Urinary bladder (tissue), 4 donors: ENCODE results near the gene TRIM47. TPM values are rescaled to one million over a fixed set of nuclear protein-coding genes. Genes with fewer than 3 reads are reported as not detected.

Experiments
- DNase-seq: peaks from one replicate; pipeline ENCODE4 v3.0.0-alpha.2; 2015; ENCODE audit errors: extremely low spot score
- H3K27ac ChIP-seq: one replicate; pipeline ENCODE4 v1.5.1; 2013; ENCODE audit warnings: low read depth, mild to moderate bottlenecking, moderate library complexity
- H3K36me3 ChIP-seq: one replicate; pipeline ENCODE4 v1.6.1; 2013; ENCODE audit warnings: mild to moderate bottlenecking, moderate library complexity; ENCODE audit not compliant: insufficient read depth
- H3K4me1 ChIP-seq: one replicate; pipeline ENCODE4 v1.6.1; 2013; ENCODE audit warnings: mild to moderate bottlenecking, moderate library complexity; ENCODE audit not compliant: insufficient read depth
- H3K4me3 ChIP-seq: one replicate; pipeline ENCODE4 v1.5.1; 2013; ENCODE audit warnings: low read depth, low read length
- WGBS: extraction: QIAGEN DNeasy Blood & Tissue Kit; methylation state at CpG from one replicate; pipeline ENCODE4 v1.1.7; 2013; 5-methylcytosine and 5-hydroxymethylcytosine counted together
- polyA plus RNA-seq: library from polyadenylated mRNA; stranded (reverse); fragments of 200-250 nt; gene quantifications from one replicate; pipeline ENCODE4 v1.2.3, GENCODE V29; 2013
- total RNA-seq: library from RNA; depleted of rRNA; stranded (reverse); fragments of >200 nt; gene quantifications from one replicate; pipeline ENCODE4 v1.2.3, GENCODE V29; 2014
- donor health status: healthy with polysubstance abuse.
- donor health status: healthy.

The TRIM47 gene
- total and polyA plus RNA-seq, 2 donors = 28.9 to 55.8 TPM

- H3K4me1 ChIP-seq = no peaks in the 10 kb centered on the region
- 79% methylated on average over 14 of the region's 14 CpGs for WGBS
- H3K36me3 ChIP-seq = no peaks in the 10 kb centered on the region
- no peak for DNase-seq
- H3K27ac ChIP-seq = no peak overlapping the region
- H3K4me3 ChIP-seq = no peak overlapping the region
Observed at GRCh38 chr17:75826561-75827307, 51.6 kb downstream of the TRIM47 start.

DNA sequence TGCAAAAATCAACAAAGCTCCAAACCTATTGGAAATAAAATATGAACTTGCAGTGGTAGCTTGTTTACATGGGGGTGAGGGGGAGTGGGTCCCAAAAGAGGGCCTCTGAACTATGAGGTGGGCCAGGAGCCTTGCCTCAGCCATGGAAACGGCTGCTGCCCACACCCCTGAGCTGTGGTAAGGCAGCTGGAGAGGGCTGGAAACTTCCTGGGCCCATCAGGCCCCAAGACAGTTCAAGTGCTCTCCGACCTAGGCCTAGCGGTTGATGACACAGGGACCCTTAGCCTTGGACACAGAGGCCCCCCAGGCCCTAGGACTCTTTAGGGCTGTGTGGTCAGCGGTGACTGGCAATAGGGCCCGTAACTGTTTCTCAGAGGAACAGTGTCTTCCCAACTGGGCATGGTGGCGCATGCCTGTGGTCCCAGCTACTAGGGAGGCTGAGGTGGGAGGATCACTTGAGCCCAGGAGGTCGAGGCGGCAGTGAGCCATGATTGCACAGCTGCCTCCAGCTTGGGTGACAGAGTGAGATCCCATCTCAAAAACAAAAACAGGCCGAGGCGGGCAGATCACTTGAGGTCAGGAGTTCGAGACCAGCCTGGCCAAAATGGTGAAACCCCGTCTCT, 52.5 kb downstream of the TRIM47 start:
- Histone ChIP-seq H3K27ac (no peak overlapping the region), H3K36me3 (peaks cover 2% of the 10 kb centered on the region), H3K4me1 (no peaks in the 10 kb centered on the region), H3K4me3 (no peak overlapping the region)
- 87% methylated on average over 12 of the region's 12 CpGs for WGBS
- no peak for DNase-seq

- DNase-seq = no peak
- H3K4me1 ChIP-seq = no peaks in the 10 kb centered on the region
- no peak overlapping the region for H3K27ac ChIP-seq
- no peak overlapping the region for H3K4me3 ChIP-seq
- H3K36me3 ChIP-seq = peaks cover 2% of the 10 kb centered on the region
- WGBS = 72% methylated on average over 13 of the region's 13 CpGs
Observed at GRCh38 chr17:75825149-75825552, 53.2 kb downstream of the TRIM47 start.

GRCh38 chr17:75824666-75825065, 53.7 kb downstream of the TRIM47 start:
- Histone ChIP-seq H3K4me1 (no peaks in the 10 kb centered on the region), H3K36me3 (peaks cover 2% of the 10 kb centered on the region)
- no peak for DNase-seq

More at GRCh38 chr17:75824666-75825065, 53.7 kb downstream of the TRIM47 start:
- no peak overlapping the region for H3K4me3 ChIP-seq
- H3K27ac ChIP-seq = no peak overlapping the region
- 42% methylated on average over 2 of the region's 2 CpGs for WGBS

Other genes with a start within 250 kb of the TRIM47 start
- 4.0 TPM for gene SMIM5, start 245.1 kb downstream of the TRIM47 start, total RNA-seq
- gene SMIM5, start 245.1 kb downstream of the TRIM47 start, polyA plus RNA-seq = 3.6 TPM
- 22.2 TPM for gene RECQL5, start 211.4 kb downstream of the TRIM47 start, total RNA-seq
- gene RECQL5, start 211.4 kb downstream of the TRIM47 start, polyA plus RNA-seq = 19.6 TPM
- 37.7 TPM for gene SAP30BP, start 211.2 kb downstream of the TRIM47 start, total RNA-seq
- gene SAP30BP, start 211.2 kb downstream of the TRIM47 start, polyA plus RNA-seq = 87.0 TPM
- 22.4 TPM for gene ITGB4, start 157.1 kb downstream of the TRIM47 start, total RNA-seq
- gene ITGB4, start 157.1 kb downstream of the TRIM47 start, polyA plus RNA-seq = 64.8 TPM
- gene GALK1, start 113.4 kb downstream of the TRIM47 start, total RNA-seq = 11.3 TPM
- gene GALK1, start 113.4 kb downstream of the TRIM47 start, polyA plus RNA-seq = 43.0 TPM
- 58.1 TPM for gene UNK, start 93.8 kb downstream of the TRIM47 start, total RNA-seq
- gene UNK, start 93.8 kb downstream of the TRIM47 start, polyA plus RNA-seq = 29.1 TPM
- gene UNC13D, start 34.2 kb downstream of the TRIM47 start, total RNA-seq = 10.6 TPM
- 13.0 TPM for gene UNC13D, start 34.2 kb downstream of the TRIM47 start, polyA plus RNA-seq
- gene WBP2, start 23.2 kb downstream of the TRIM47 start, total RNA-seq = 16.2 TPM
- 142 TPM for gene WBP2, start 23.2 kb downstream of the TRIM47 start, polyA plus RNA-seq
- gene TRIM65, start 18.4 kb upstream of the TRIM47 start, total RNA-seq = 15.2 TPM
- 21.5 TPM for gene TRIM65, start 18.4 kb upstream of the TRIM47 start, polyA plus RNA-seq
- 18.3 TPM for gene MRPL38, start 26.3 kb upstream of the TRIM47 start, total RNA-seq
- 61.3 TPM for gene MRPL38, start 26.3 kb upstream of the TRIM47 start, polyA plus RNA-seq
- gene FBF1, start 62.5 kb upstream of the TRIM47 start, total RNA-seq = 10.7 TPM
- 7.9 TPM for gene FBF1, start 62.5 kb upstream of the TRIM47 start, polyA plus RNA-seq
- 76.0 TPM for gene ACOX1, start 100.6 kb upstream of the TRIM47 start, total RNA-seq
- 15.1 TPM for gene ACOX1, start 100.6 kb upstream of the TRIM47 start, polyA plus RNA-seq
- 13.9 TPM for gene TEN1, start 100.7 kb upstream of the TRIM47 start, total RNA-seq
- 16.2 TPM for gene TEN1, start 100.7 kb upstream of the TRIM47 start, polyA plus RNA-seq
- gene CDK3, start 122.3 kb upstream of the TRIM47 start, total RNA-seq = 3.5 TPM
- 4.9 TPM for gene CDK3, start 122.3 kb upstream of the TRIM47 start, polyA plus RNA-seq
- 12.5 TPM for gene EVPL, start 148.7 kb upstream of the TRIM47 start, total RNA-seq
- gene EVPL, start 148.7 kb upstream of the TRIM47 start, polyA plus RNA-seq = 9.0 TPM
- gene SRP68, start 193.9 kb upstream of the TRIM47 start, total RNA-seq = 34.7 TPM
- 54.8 TPM for gene SRP68, start 193.9 kb upstream of the TRIM47 start, polyA plus RNA-seq
- not detected for gene GALR2, start 196.2 kb upstream of the TRIM47 start, total RNA-seq
- 0.09 TPM for gene GALR2, start 196.2 kb upstream of the TRIM47 start, polyA plus RNA-seq
- gene ZACN, start 200.6 kb upstream of the TRIM47 start, total RNA-seq = not detected
- 2.2 TPM for gene ZACN, start 200.6 kb upstream of the TRIM47 start, polyA plus RNA-seq
- 75.3 TPM for gene EXOC7, start 225.2 kb upstream of the TRIM47 start, total RNA-seq
- gene EXOC7, start 225.2 kb upstream of the TRIM47 start, polyA plus RNA-seq = 74.8 TPM